ENCODE data around the gene CSNK1A1. TPM values are rescaled to one million over a fixed set of nuclear protein-coding genes. Genes with fewer than 3 reads are reported as not detected.
A peak's percentile ranks its signal among the peaks of the same experiment; 100 is the strongest.
"Not testable (repeated sequence)": the region's sequence is repeated elsewhere in the genome, so short reads cannot be mapped to it uniquely, and the experiment has no call there.

CSNK1A1 gene
- total RNA-seq, 2 experiments from 2014 or later = 194 to 203 TPM

- CTCF ChIA-PET = interaction anchor here (1.0 to 1.7 kb wide), 5 partner anchors 11 to 110 kb away, joined by 3 to 7 read pairs (median 4); no protein-coding TSS in a partner anchor
- Mint-ChIP-seq H3K4me3 (no peak overlapping the region), H3K27ac (no peak overlapping the region), H3K9me3 (no peaks in the 10 kb centered on the region), H3K4me1 (peaks cover 54% of the 10 kb centered on the region), H3K36me3 (ENCODE audit: low read depth) (peaks cover 76% of the 10 kb centered on the region), H3K27me3 (no peaks in the 10 kb centered on the region)
- POLR2A ChIA-PET = interaction anchor here (0.6 to 1.5 kb wide), 6 partner anchors 10 to 186 kb away, joined by 3 to 4 read pairs (median 4); partner anchors contain the start of gene PCYOX1L
- no peak for DNase-seq
Observed at GRCh38 chr5:149544028-149544420, 7.2 kb downstream of the CSNK1A1 start.

GRCh38 chr5:149543361-149544027 is 7.7 kb downstream of the CSNK1A1 start:
- peaks cover 51% of the 10 kb centered on the region for H3K4me1 Mint-ChIP-seq
- H3K9me3 Mint-ChIP-seq = no peaks in the 10 kb centered on the region

GRCh38 chr5:149541893-149542292 is 9.3 kb downstream of the CSNK1A1 start:
- H3K4me1 Mint-ChIP-seq = peaks cover 46% of the 10 kb centered on the region
- ChIA-PET CTCF (interaction anchor here (0.7 to 1.0 kb wide), 2 partner anchors 10 to 273 kb away, joined by 3 to 4 read pairs; partner anchors contain the start of gene CSNK1A1), POLR2A (interaction anchor here (0.8 to 6.9 kb wide), 2 partner anchors 8 to 13 kb away, joined by 3 to 35 read pairs; partner anchors contain the start of gene CSNK1A1)
- no peaks in the 10 kb centered on the region for H3K9me3 Mint-ChIP-seq
- H3K4me3 Mint-ChIP-seq = no peak overlapping the region
- H3K36me3 Mint-ChIP-seq (ENCODE audit: low read depth) = peaks cover 72% of the 10 kb centered on the region
- DNase-seq = no peak
- H3K27ac Mint-ChIP-seq = no peak overlapping the region
- no peaks in the 10 kb centered on the region for H3K27me3 Mint-ChIP-seq

More at GRCh38 chr5:149543361-149544027, 7.7 kb downstream of the CSNK1A1 start:
- no peak overlapping the region for H3K4me3 Mint-ChIP-seq
- DNase-seq = no peak
- H3K27ac Mint-ChIP-seq = no peak overlapping the region
- POLR2A ChIA-PET = interaction anchor here (0.6 to 1.5 kb wide), 5 partner anchors 10 to 186 kb away, joined by 3 to 4 read pairs (median 4); partner anchors contain the start of gene PCYOX1L
- no peaks in the 10 kb centered on the region for H3K27me3 Mint-ChIP-seq
- CTCF ChIA-PET = interaction anchor here (0.6 to 1.7 kb wide), 6 partner anchors 11 to 109 kb away, joined by 3 to 7 read pairs (median 4); no protein-coding TSS in a partner anchor
- H3K36me3 Mint-ChIP-seq (ENCODE audit: low read depth) = peaks cover 72% of the 10 kb centered on the region

- Mint-ChIP-seq H3K4me3 (no peak overlapping the region), H3K9me3 (no peaks in the 10 kb centered on the region), H3K27me3 (no peaks in the 10 kb centered on the region), H3K36me3 (ENCODE audit: low read depth) (peaks cover 62% of the 10 kb centered on the region), H3K4me1 (peaks cover 43% of the 10 kb centered on the region), H3K27ac (no peak overlapping the region)
- no peak for DNase-seq
- ChIA-PET POLR2A (interaction anchor here (6.9 kb wide), 1 partner anchor 10 kb away, joined by 35 read pairs; the partner anchor contains the start of gene CSNK1A1), CTCF (no interaction called here)
Observed at GRCh38 chr5:149540089-149540488, 11.2 kb downstream of the CSNK1A1 start.

GRCh38 chr5:149537374-149537975 is 13.8 kb downstream of the CSNK1A1 start:
- ChIA-PET CTCF (interaction anchor here (1.2 to 1.3 kb wide), 2 partner anchors 14 to 16 kb away, joined by 3 to 5 read pairs; partner anchors contain the start of gene CSNK1A1), POLR2A (interaction anchor here (6.9 kb wide), 1 partner anchor 13 kb away, joined by 35 read pairs; the partner anchor contains the start of gene CSNK1A1)
- H3K4me1 Mint-ChIP-seq = peaks cover 49% of the 10 kb centered on the region
- no peaks in the 10 kb centered on the region for H3K9me3 Mint-ChIP-seq
- DNase-seq = no peak
- peaks cover 55% of the 10 kb centered on the region for H3K36me3 Mint-ChIP-seq (ENCODE audit: low read depth)
- no peak overlapping the region for H3K4me3 Mint-ChIP-seq
- no peaks in the 10 kb centered on the region for H3K27me3 Mint-ChIP-seq
- peak overlapping the region; percentile 4 for H3K27ac Mint-ChIP-seq

- POLR2A ChIA-PET = interaction anchor here (1.1 to 6.9 kb wide), 2 partner anchors 11 to 14 kb away, joined by 3 to 35 read pairs; partner anchors contain the start of gene CSNK1A1
Observed at GRCh38 chr5:149535787-149536186, 15.5 kb downstream of the CSNK1A1 start.

GRCh38 chr5:149532413-149532812 is 18.8 kb downstream of the CSNK1A1 start:
- Mint-ChIP-seq H3K9me3 (no peaks in the 10 kb centered on the region), H3K27me3 (no peaks in the 10 kb centered on the region), H3K36me3 (ENCODE audit: low read depth) (peaks cover 39% of the 10 kb centered on the region), H3K4me1 (peaks cover 50% of the 10 kb centered on the region), H3K4me3 (no peak overlapping the region), H3K27ac (no peak overlapping the region)
- CTCF ChIA-PET = interaction anchor here (1.0 kb wide), 1 partner anchor 12 kb away, joined by 3 read pairs; no protein-coding TSS in a partner anchor
- no peak for DNase-seq
- POLR2A ChIA-PET = interaction anchor here (1.4 to 1.8 kb wide), 2 partner anchors 12 to 17 kb away, joined by 4 to 5 read pairs; no protein-coding TSS in a partner anchor

More at GRCh38 chr5:149535787-149536186, 15.5 kb downstream of the CSNK1A1 start:
- CTCF ChIA-PET = interaction anchor here (1.0 kb wide), 1 partner anchor 101 kb away, joined by 3 read pairs; no protein-coding TSS in a partner anchor
- H3K27ac Mint-ChIP-seq, H3K9me3 Mint-ChIP-seq, H3K4me3 Mint-ChIP-seq, DNase-seq, H3K27me3 Mint-ChIP-seq: not testable (repeated sequence)
- peaks cover 48% of the 10 kb centered on the region for H3K36me3 Mint-ChIP-seq (ENCODE audit: low read depth)
- peaks cover 44% of the 10 kb centered on the region for H3K4me1 Mint-ChIP-seq

- Mint-ChIP-seq H3K4me3 (no peak overlapping the region), H3K27ac (no peak overlapping the region), H3K9me3 (no peaks in the 10 kb centered on the region), H3K36me3 (ENCODE audit: low read depth) (peaks cover 34% of the 10 kb centered on the region), H3K27me3 (no peaks in the 10 kb centered on the region), H3K4me1 (peaks cover 56% of the 10 kb centered on the region)
- POLR2A ChIA-PET = interaction anchor here (0.9 kb wide), 1 partner anchor 15 kb away, joined by 4 read pairs; no protein-coding TSS in a partner anchor
- CTCF ChIA-PET = no interaction called here
- no peak for DNase-seq
Observed at GRCh38 chr5:149529463-149529862, 21.8 kb downstream of the CSNK1A1 start.

GRCh38 chr5:149528281-149529060 is 22.8 kb downstream of the CSNK1A1 start:
- no peak for DNase-seq
- no peak overlapping the region for H3K4me3 Mint-ChIP-seq
- H3K4me1 Mint-ChIP-seq = peaks cover 51% of the 10 kb centered on the region
- CTCF ChIA-PET = interaction anchor here (1.3 to 1.4 kb wide), 2 partner anchors 38 to 161 kb away, joined by 3 read pairs; no protein-coding TSS in a partner anchor
- H3K36me3 Mint-ChIP-seq (ENCODE audit: low read depth) = peaks cover 40% of the 10 kb centered on the region
- no peak overlapping the region for H3K27ac Mint-ChIP-seq
- H3K27me3 Mint-ChIP-seq = no peaks in the 10 kb centered on the region
- POLR2A ChIA-PET = interaction anchor here (0.9 to 2.9 kb wide), 4 partner anchors 10 to 22 kb away, joined by 3 to 21 read pairs (median 4); partner anchors contain the start of gene CSNK1A1
- no peaks in the 10 kb centered on the region for H3K9me3 Mint-ChIP-seq

GRCh38 chr5:149526845-149527590 is 24.2 kb downstream of the CSNK1A1 start:
- no peaks in the 10 kb centered on the region for H3K27me3 Mint-ChIP-seq
- peaks cover 51% of the 10 kb centered on the region for H3K4me1 Mint-ChIP-seq
- no peak overlapping the region for H3K27ac Mint-ChIP-seq
- CTCF ChIA-PET = interaction anchor here (1.3 to 1.4 kb wide), 2 partner anchors 39 to 159 kb away, joined by 3 read pairs; no protein-coding TSS in a partner anchor
- no peak for DNase-seq
- POLR2A ChIA-PET = interaction anchor here (1.4 to 2.9 kb wide), 4 partner anchors 8 to 24 kb away, joined by 3 to 21 read pairs (median 4); partner anchors contain the start of gene CSNK1A1
- no peak overlapping the region for H3K4me3 Mint-ChIP-seq
- peaks cover 44% of the 10 kb centered on the region for H3K36me3 Mint-ChIP-seq (ENCODE audit: low read depth)
- no peaks in the 10 kb centered on the region for H3K9me3 Mint-ChIP-seq
